DND-41 (cell line): ENCODE data around the gene ZFYVE28.
"Not testable (repeated sequence)": the region's sequence is repeated elsewhere in the genome, so short reads cannot be mapped to it uniquely, and the experiment has no call there.

Experiments
- ATAC-seq: fragments of 200-7000 bp; cut with Tn5 transposase; 3 replicates; pipeline ENCODE4 v1.9.1; 2021; ENCODE audit warnings: low read depth; ENCODE audit not compliant: insufficient read depth
- DNase-seq: peaks from one replicate; pipeline ENCODE4 v3.0.0-alpha.2; 2020
- H2AFZ ChIP-seq: 2 replicates; pipeline ENCODE4 v1.6.0; 2012; ENCODE audit warnings: low read depth, low read length
- H3K27ac ChIP-seq: 2 replicates; pipeline ENCODE4 v1.5.1; 2012; ENCODE audit warnings: low read length, inconsistent platforms
- H3K27me3 ChIP-seq: fragments of 200-600 bp; sonication (generic); 2 replicates; pipeline ENCODE4 v1.6.0; 2012; ENCODE audit warnings: low read length, mild to moderate bottlenecking, inconsistent platforms; ENCODE audit not compliant: insufficient read depth, poor library complexity
- H3K36me3 ChIP-seq: 2 replicates; pipeline ENCODE4 v1.5.1; 2012; ENCODE audit warnings: low read length, inconsistent platforms; ENCODE audit not compliant: insufficient read depth
- H3K4me1 ChIP-seq: 2 replicates; pipeline ENCODE4 v1.5.1; 2012; ENCODE audit warnings: mild to moderate bottlenecking, low read length; ENCODE audit not compliant: insufficient read depth
- H3K4me2 ChIP-seq: 2 replicates; pipeline ENCODE4 v1.6.0; 2012; ENCODE audit warnings: mild to moderate bottlenecking, moderate library complexity, low read length, inconsistent platforms; ENCODE audit not compliant: insufficient read depth
- H3K4me3 ChIP-seq, 2 experiments: fragments of 200-600 bp in 1 of 2; shearing (Covaris generic) in 1 of 2; 2 replicates each; pipeline ENCODE4 v1.5.1; 2012 to 2016; ENCODE audit warnings: inconsistent platforms in 2 of 2, low read length in 2 of 2, mild to moderate bottlenecking in 2 of 2, low read depth in 1 of 2, moderate library complexity in 1 of 2
- H3K79me2 ChIP-seq: 2 replicates; pipeline ENCODE4 v1.6.0; 2012; ENCODE audit warnings: low read length, inconsistent platforms; ENCODE audit not compliant: insufficient read depth
- H3K9ac ChIP-seq: 2 replicates; pipeline ENCODE4 v1.6.0; 2012; ENCODE audit warnings: low read depth, mild to moderate bottlenecking, inconsistent platforms, low read length, moderate library complexity
- H3K9me3 ChIP-seq: 2 replicates; pipeline ENCODE4 v1.5.1; 2012; ENCODE audit warnings: low read length, moderate library complexity, mild to moderate bottlenecking, inconsistent platforms; ENCODE audit not compliant: insufficient read depth, severe bottlenecking
- H4K20me1 ChIP-seq: 2 replicates; pipeline ENCODE4 v1.6.0; 2012; ENCODE audit warnings: low read length; ENCODE audit not compliant: insufficient read depth
- CTCF ChIP-seq: IDR thresholded peaks from 2 replicates; pipeline ENCODE4 v1.5.1; 2012; ENCODE audit warnings: borderline replicate concordance, low read length, moderate library complexity, mild to moderate bottlenecking; ENCODE audit not compliant: poor library complexity, severe bottlenecking; ENCODE audit errors: extremely low read depth
- EZH2 ChIP-seq: IDR thresholded peaks from 3 replicates; pipeline ENCODE4 v1.6.1; 2012; ENCODE audit warnings: borderline replicate concordance, low read depth, mild to moderate bottlenecking, moderate library complexity, low read length, inconsistent platforms; ENCODE audit not compliant: severe bottlenecking

The ZFYVE28 gene

GRCh38 chr4:2226261-2226660 is 192.2 kb downstream of the ZFYVE28 start:
- H3K4me3 ChIP-seq, result no peak overlapping the region
- H2AFZ ChIP-seq, result no peak overlapping the region
- ATAC-seq (no peak), DNase-seq (no peak)
- H3K79me2 ChIP-seq, result no peaks in the 10 kb centered on the region; the same call in 1 of the 2 replicates
- no peaks in the 10 kb centered on the region for H3K4me1 ChIP-seq
- H3K9ac ChIP-seq, result no peak overlapping the region
- H4K20me1 ChIP-seq, result peaks cover 4% of the 10 kb centered on the region; the same call in 1 of the 2 replicates
- peaks cover 44% of the 10 kb centered on the region for H3K36me3 ChIP-seq
- no peaks in the 10 kb centered on the region for H3K27me3 ChIP-seq
- H3K9me3 ChIP-seq, result no peaks in the 10 kb centered on the region
- TF ChIP-seq CTCF (no peak), EZH2 (no peak)
- no peak overlapping the region for H3K4me2 ChIP-seq
- no peak overlapping the region for H3K27ac ChIP-seq

GRCh38 chr4:2222838-2223237 is 195.6 kb downstream of the ZFYVE28 start:
- Histone ChIP-seq H3K9ac (no peak overlapping the region), H2AFZ (no peak overlapping the region), H3K4me3 (no peak overlapping the region), H3K36me3 (peaks cover 34% of the 10 kb centered on the region), H3K9me3 (no peaks in the 10 kb centered on the region), H3K4me2 (no peak overlapping the region), H3K79me2 (no peaks in the 10 kb centered on the region), H3K27ac (no peak overlapping the region), H3K27me3 (no peaks in the 10 kb centered on the region), H4K20me1 (peaks cover 8% of the 10 kb centered on the region; the same call in 1 of the 2 replicates), H3K4me1 (no peaks in the 10 kb centered on the region)
- DNase-seq (no peak), ATAC-seq (no peak)
- no peak for TF ChIP-seq CTCF
- no peak for TF ChIP-seq EZH2

GRCh38 chr4:2221378-2221777 is 197.1 kb downstream of the ZFYVE28 start:
- H4K20me1 ChIP-seq, result peaks cover 11% of the 10 kb centered on the region; the same call in 1 of the 2 replicates
- H3K4me1 ChIP-seq, H2AFZ ChIP-seq, H3K4me2 ChIP-seq, H3K9me3 ChIP-seq, H3K4me3 ChIP-seq, H3K27me3 ChIP-seq, H3K27ac ChIP-seq, DNase-seq, H3K79me2 ChIP-seq, H3K9ac ChIP-seq, ATAC-seq: not testable (repeated sequence)
- peaks cover 20% of the 10 kb centered on the region for H3K36me3 ChIP-seq

- H2AFZ ChIP-seq, result no peak overlapping the region
- H3K27ac ChIP-seq, result no peak overlapping the region
Observed at GRCh38 chr4:2220016-2220630, 198.3 kb downstream of the ZFYVE28 start.

More at GRCh38 chr4:2220016-2220630, 198.3 kb downstream of the ZFYVE28 start:
- Histone ChIP-seq H3K4me1 (no peaks in the 10 kb centered on the region), H3K9ac (no peak overlapping the region), H3K9me3 (no peaks in the 10 kb centered on the region), H3K36me3 (peaks cover 13% of the 10 kb centered on the region), H3K4me2 (no peak overlapping the region), H3K27me3 (no peaks in the 10 kb centered on the region), H3K79me2 (no peaks in the 10 kb centered on the region), H4K20me1 (peaks cover 16% of the 10 kb centered on the region; the same call in 1 of the 2 replicates), H3K4me3 (no peak overlapping the region)
- TF ChIP-seq CTCF, result peak; percentile 96
- no peak for TF ChIP-seq EZH2
- DNase-seq, result peak; percentile 79
- ATAC-seq, result peak; percentile 94
